Measurements from ENCODE around the gene FRAS1.

DNA sequence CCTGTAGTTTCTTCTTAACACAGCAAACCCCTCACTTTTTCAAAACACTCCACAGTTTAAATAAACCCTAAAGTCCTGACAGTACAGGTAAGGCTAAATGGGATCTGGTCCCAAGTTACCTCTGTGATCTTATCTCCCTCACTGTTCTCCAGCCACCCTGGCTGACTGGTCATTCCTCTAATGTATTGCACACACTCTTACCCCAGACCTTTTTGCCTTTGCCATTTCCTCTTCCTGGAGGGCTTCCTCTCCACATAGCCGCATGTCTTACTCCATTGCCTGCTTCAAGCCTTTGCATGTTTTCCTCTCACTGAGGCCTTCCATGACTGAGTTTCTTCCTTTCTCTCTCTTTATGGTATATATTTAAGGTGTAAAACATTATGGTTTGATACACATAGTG lies 474.9 kb downstream of the FRAS1 start:
- TF ChIP-seq, protein P1, sequence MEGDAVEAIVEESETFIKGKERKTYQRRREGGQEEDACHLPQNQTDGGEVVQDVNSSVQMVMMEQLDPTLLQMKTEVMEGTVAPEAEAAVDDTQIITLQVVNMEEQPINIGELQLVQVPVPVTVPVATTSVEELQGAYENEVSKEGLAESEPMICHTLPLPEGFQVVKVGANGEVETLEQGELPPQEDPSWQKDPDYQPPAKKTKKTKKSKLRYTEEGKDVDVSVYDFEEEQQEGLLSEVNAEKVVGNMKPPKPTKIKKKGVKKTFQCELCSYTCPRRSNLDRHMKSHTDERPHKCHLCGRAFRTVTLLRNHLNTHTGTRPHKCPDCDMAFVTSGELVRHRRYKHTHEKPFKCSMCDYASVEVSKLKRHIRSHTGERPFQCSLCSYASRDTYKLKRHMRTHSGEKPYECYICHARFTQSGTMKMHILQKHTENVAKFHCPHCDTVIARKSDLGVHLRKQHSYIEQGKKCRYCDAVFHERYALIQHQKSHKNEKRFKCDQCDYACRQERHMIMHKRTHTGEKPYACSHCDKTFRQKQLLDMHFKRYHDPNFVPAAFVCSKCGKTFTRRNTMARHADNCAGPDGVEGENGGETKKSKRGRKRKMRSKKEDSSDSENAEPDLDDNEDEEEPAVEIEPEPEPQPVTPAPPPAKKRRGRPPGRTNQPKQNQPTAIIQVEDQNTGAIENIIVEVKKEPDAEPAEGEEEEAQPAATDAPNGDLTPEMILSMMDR (IDR thresholded peaks at IDR 0.05): no peak
- no peak for TF ChIP-seq EZH2 (IDR thresholded peaks at IDR 0.05; ENCODE audit: borderline replicate concordance, insufficient read depth, low read depth, low read length, poor library complexity, severe bottlenecking)
